ENCODE measurements around the gene ASB18.

ASB18 gene

GRCh38 chr2:236209535-236209934 is 54.7 kb downstream of the ASB18 start:
- TF ChIP-seq CTCF (IDR thresholded peaks at IDR 0.05; ENCODE audit: low read depth, low read length, missing control alignments): no peak
- H3K4me3 ChIP-seq (ENCODE audit: low read depth, low read length): no peak overlapping the region
- in situ Hi-C loops (cut with HindIII; ENCODE audit: low sequenced_read_pairs): no loop called here
- no peak for DNase-seq (ENCODE audit: low read depth)

- DNase-seq (ENCODE audit: low read depth): no peak
- H3K4me3 ChIP-seq (ENCODE audit: low read depth, low read length): no peak overlapping the region
- in situ Hi-C loops (cut with HindIII; ENCODE audit: low sequenced_read_pairs): no loop called here
- TF ChIP-seq CTCF (IDR thresholded peaks at IDR 0.05; ENCODE audit: low read depth, low read length, missing control alignments): no peak
Observed at GRCh38 chr2:236208019-236208926, 55.9 kb downstream of the ASB18 start.

GRCh38 chr2:236207472-236207871 is 56.7 kb downstream of the ASB18 start:
- no peak for DNase-seq (ENCODE audit: low read depth)
- in situ Hi-C loops (cut with HindIII; ENCODE audit: low sequenced_read_pairs): no loop called here
- no peak for TF ChIP-seq CTCF (IDR thresholded peaks at IDR 0.05; ENCODE audit: low read depth, low read length, missing control alignments)
- no peak overlapping the region for H3K4me3 ChIP-seq (ENCODE audit: low read depth, low read length)

- H3K4me3 ChIP-seq (ENCODE audit: low read depth, low read length): no peak overlapping the region
- in situ Hi-C loops (cut with HindIII; ENCODE audit: low sequenced_read_pairs): no loop called here
- DNase-seq (ENCODE audit: low read depth): no peak
- TF ChIP-seq CTCF (IDR thresholded peaks at IDR 0.05; ENCODE audit: low read depth, low read length, missing control alignments): no peak
Observed at GRCh38 chr2:236205867-236206645, 58.1 kb downstream of the ASB18 start.

- in situ Hi-C loops (cut with HindIII; ENCODE audit: low sequenced_read_pairs): no loop called here
- no peak for DNase-seq (ENCODE audit: low read depth)
- H3K4me3 ChIP-seq (ENCODE audit: low read depth, low read length): no peak overlapping the region
- no peak for TF ChIP-seq CTCF (IDR thresholded peaks at IDR 0.05; ENCODE audit: low read depth, low read length, missing control alignments)
Observed at GRCh38 chr2:236204953-236205352, 59.3 kb downstream of the ASB18 start.

GRCh38 chr2:236200378-236200777 is 63.8 kb downstream of the ASB18 start:
- TF ChIP-seq CTCF (IDR thresholded peaks at IDR 0.05; ENCODE audit: low read depth, low read length, missing control alignments): no peak
- no peak overlapping the region for H3K4me3 ChIP-seq (ENCODE audit: low read depth, low read length)
- no peak for DNase-seq (ENCODE audit: low read depth)
- in situ Hi-C loops (cut with HindIII; ENCODE audit: low sequenced_read_pairs): no loop called here
